NT2/D1 (cell line): ENCODE data around the gene CWC25.

ENCODE experiments used
- YY1 ChIP-seq: IDR thresholded peaks from 2 replicates; pipeline ENCODE4 v1.6.1; 2011; ENCODE audit not compliant: insufficient read length, insufficient read depth
- ZNF274 ChIP-seq: IDR thresholded peaks from 2 replicates; pipeline ENCODE4 v1.6.1; 2011; ENCODE audit warnings: mild to moderate bottlenecking, low read depth, low read length

GRCh38 chr17:38751808-38752307, 73.3 kb downstream of the CWC25 start:
- peak; percentile 19 for TF ChIP-seq YY1
- no peak for TF ChIP-seq ZNF274
